ENCODE results near the gene FAM90A1. TPM values are rescaled to one million over a fixed set of nuclear protein-coding genes. Genes with fewer than 3 reads are reported as not detected.
"Not testable (repeated sequence)": the region's sequence is repeated elsewhere in the genome, so short reads cannot be mapped to it uniquely, and the experiment has no call there.

Gene FAM90A1
- total RNA-seq, 1 donor from 2014 or later: not detected

DNA sequence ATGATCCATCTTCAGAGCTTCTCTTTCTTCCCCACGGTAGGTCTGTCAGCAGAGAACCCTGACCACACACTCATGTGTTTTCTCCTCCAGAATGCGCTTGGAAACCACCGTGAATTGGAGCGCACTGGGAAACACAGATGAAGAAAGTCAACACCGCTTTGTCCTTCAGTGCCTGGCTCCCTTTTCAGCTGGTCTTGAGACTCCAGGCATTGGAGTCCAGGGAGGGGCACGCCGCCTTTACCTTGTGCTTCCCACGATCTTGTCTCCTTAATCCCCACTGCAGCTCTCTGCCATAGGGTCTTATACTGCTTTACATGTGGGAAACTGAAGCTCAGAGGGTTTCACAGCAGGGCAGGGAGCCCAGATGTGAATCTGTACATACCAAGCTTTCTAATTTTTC lies 1.1 kb downstream of the FAM90A1 start:
- Histone ChIP-seq H2AFZ (ENCODE audit: low read depth, low read length) (no peak overlapping the region), H3K4me1 (ENCODE audit: insufficient read depth, low read length) (no peaks in the 10 kb centered on the region), H3K27me3 (ENCODE audit: insufficient read depth, low read length) (no peaks in the 10 kb centered on the region), H3K9me3 (ENCODE audit: insufficient read depth, low read depth, low read length) (no peaks in the 10 kb centered on the region), H3K4me2 (ENCODE audit: low read length) (no peak overlapping the region), H3K9ac (ENCODE audit: low read length) (no peak overlapping the region), H3K36me3 (ENCODE audit: insufficient read depth, low read length) (no peaks in the 10 kb centered on the region), H3K79me2 (ENCODE audit: insufficient read depth, low read length) (no peaks in the 10 kb centered on the region), H3K27ac (ENCODE audit: low read depth, low read length) (no peak overlapping the region), H4K20me1 (ENCODE audit: insufficient read depth, low read length) (no peaks in the 10 kb centered on the region), H3K4me3 (ENCODE audit: insufficient read depth, low read depth, low read length) (no peak overlapping the region)
- Mint-ChIP-seq H3K27ac (ENCODE audit: unreplicated experiment) (no peak overlapping the region), H3K27me3 (ENCODE audit: low read depth, unreplicated experiment) (peaks cover 5% of the 10 kb centered on the region), H3K4me3 (ENCODE audit: unreplicated experiment) (no peak overlapping the region), H3K9me3 (ENCODE audit: unreplicated experiment) (peaks cover 11% of the 10 kb centered on the region), H3K4me1 (ENCODE audit: low read depth, unreplicated experiment) (peaks cover under 1% of the 10 kb centered on the region), H3K36me3 (ENCODE audit: low read depth, unreplicated experiment) (peaks cover 3% of the 10 kb centered on the region)
- no peak for FAIRE-seq
- TF ChIP-seq, protein P1, sequence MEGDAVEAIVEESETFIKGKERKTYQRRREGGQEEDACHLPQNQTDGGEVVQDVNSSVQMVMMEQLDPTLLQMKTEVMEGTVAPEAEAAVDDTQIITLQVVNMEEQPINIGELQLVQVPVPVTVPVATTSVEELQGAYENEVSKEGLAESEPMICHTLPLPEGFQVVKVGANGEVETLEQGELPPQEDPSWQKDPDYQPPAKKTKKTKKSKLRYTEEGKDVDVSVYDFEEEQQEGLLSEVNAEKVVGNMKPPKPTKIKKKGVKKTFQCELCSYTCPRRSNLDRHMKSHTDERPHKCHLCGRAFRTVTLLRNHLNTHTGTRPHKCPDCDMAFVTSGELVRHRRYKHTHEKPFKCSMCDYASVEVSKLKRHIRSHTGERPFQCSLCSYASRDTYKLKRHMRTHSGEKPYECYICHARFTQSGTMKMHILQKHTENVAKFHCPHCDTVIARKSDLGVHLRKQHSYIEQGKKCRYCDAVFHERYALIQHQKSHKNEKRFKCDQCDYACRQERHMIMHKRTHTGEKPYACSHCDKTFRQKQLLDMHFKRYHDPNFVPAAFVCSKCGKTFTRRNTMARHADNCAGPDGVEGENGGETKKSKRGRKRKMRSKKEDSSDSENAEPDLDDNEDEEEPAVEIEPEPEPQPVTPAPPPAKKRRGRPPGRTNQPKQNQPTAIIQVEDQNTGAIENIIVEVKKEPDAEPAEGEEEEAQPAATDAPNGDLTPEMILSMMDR (IDR thresholded peaks at IDR 0.05; ENCODE audit: insufficient read depth, low read depth, low read length): no peak
- no peak for TF ChIP-seq EZH2 (IDR thresholded peaks at IDR 0.05; ENCODE audit: insufficient read depth, low read length)
- no peak for DNase-seq (ENCODE audit: low read depth)

DNA sequence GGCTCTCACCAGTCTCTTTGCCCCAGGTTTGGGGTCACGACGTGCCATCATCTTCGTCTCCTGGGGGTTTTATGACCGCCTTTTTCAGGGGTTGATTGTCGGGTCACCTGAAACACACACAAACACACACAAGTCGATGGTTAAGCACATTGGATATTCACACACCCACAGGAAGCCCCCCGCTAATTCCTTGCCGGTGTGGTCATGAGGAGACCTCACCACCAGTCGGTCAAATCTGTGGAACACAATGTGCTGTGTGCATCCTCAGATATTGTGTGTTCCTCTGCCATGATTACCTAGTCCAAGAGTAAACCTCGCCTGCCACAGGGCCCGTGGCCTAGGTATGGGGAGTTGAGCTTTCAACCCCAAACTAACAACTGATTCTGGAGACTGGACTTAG lies 2.6 kb downstream of the FAM90A1 start:
- not testable (repeated sequence) for DNase-seq (ENCODE audit: low read depth); H3K4me1 Mint-ChIP-seq (ENCODE audit: low read depth, unreplicated experiment); H3K4me3 Mint-ChIP-seq (ENCODE audit: unreplicated experiment); H4K20me1 ChIP-seq (ENCODE audit: insufficient read depth, low read length); H3K27ac Mint-ChIP-seq (ENCODE audit: unreplicated experiment); FAIRE-seq; H2AFZ ChIP-seq (ENCODE audit: low read depth, low read length); H3K4me3 ChIP-seq (ENCODE audit: insufficient read depth, low read depth, low read length); H3K36me3 ChIP-seq (ENCODE audit: insufficient read depth, low read length); H3K4me1 ChIP-seq (ENCODE audit: insufficient read depth, low read length); H3K27ac ChIP-seq (ENCODE audit: low read depth, low read length); H3K9me3 ChIP-seq (ENCODE audit: insufficient read depth, low read depth, low read length); H3K9ac ChIP-seq (ENCODE audit: low read length); H3K79me2 ChIP-seq (ENCODE audit: insufficient read depth, low read length); H3K27me3 ChIP-seq (ENCODE audit: insufficient read depth, low read length); H3K36me3 Mint-ChIP-seq (ENCODE audit: low read depth, unreplicated experiment); H3K4me2 ChIP-seq (ENCODE audit: low read length); H3K27me3 Mint-ChIP-seq (ENCODE audit: low read depth, unreplicated experiment)
- H3K9me3 Mint-ChIP-seq (ENCODE audit: unreplicated experiment): peaks cover 11% of the 10 kb centered on the region

- H3K9ac ChIP-seq (ENCODE audit: low read length); H3K4me2 ChIP-seq (ENCODE audit: low read length); DNase-seq (ENCODE audit: low read depth); H3K4me3 ChIP-seq (ENCODE audit: insufficient read depth, low read depth, low read length); H3K27me3 ChIP-seq (ENCODE audit: insufficient read depth, low read length); FAIRE-seq; H3K79me2 ChIP-seq (ENCODE audit: insufficient read depth, low read length); H3K4me3 Mint-ChIP-seq (ENCODE audit: unreplicated experiment); H3K36me3 ChIP-seq (ENCODE audit: insufficient read depth, low read length); H3K27me3 Mint-ChIP-seq (ENCODE audit: low read depth, unreplicated experiment); H3K36me3 Mint-ChIP-seq (ENCODE audit: low read depth, unreplicated experiment); H3K4me1 ChIP-seq (ENCODE audit: insufficient read depth, low read length); H3K9me3 ChIP-seq (ENCODE audit: insufficient read depth, low read depth, low read length); H3K4me1 Mint-ChIP-seq (ENCODE audit: low read depth, unreplicated experiment); H4K20me1 ChIP-seq (ENCODE audit: insufficient read depth, low read length); H3K27ac ChIP-seq (ENCODE audit: low read depth, low read length); H2AFZ ChIP-seq (ENCODE audit: low read depth, low read length); H3K27ac Mint-ChIP-seq (ENCODE audit: unreplicated experiment): not testable (repeated sequence)
- peaks cover 11% of the 10 kb centered on the region for H3K9me3 Mint-ChIP-seq (ENCODE audit: unreplicated experiment)
These were observed 3.8 kb downstream of the FAM90A1 start for GRCh38 chr12:8223646-8224045.

DNA sequence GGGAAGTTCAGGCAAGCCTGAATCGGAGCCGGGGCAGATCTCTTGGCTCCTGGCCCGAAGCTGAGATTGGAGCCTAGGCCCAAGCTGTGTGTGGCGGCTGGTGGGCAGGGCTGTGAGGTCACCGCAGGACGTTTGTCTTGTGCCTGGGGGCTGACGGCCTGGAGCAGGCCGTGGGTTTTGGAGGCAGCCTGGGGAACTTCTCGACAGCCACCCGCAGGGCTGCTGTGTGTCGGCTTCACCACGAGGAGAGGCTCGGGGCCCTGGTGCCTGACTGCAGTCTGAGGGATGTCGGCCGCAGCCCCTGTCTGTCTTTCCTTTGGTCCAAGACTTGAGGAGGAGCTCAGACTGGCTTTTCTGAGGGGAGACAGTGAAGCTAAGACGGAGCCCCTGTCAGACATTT lies 5.1 kb downstream of the FAM90A1 start:
- not testable (repeated sequence) for H3K9me3 ChIP-seq (ENCODE audit: insufficient read depth, low read depth, low read length); H3K27ac ChIP-seq (ENCODE audit: low read depth, low read length); FAIRE-seq; H3K36me3 ChIP-seq (ENCODE audit: insufficient read depth, low read length); H3K4me1 Mint-ChIP-seq (ENCODE audit: low read depth, unreplicated experiment); H3K9ac ChIP-seq (ENCODE audit: low read length); H3K4me3 Mint-ChIP-seq (ENCODE audit: unreplicated experiment); H2AFZ ChIP-seq (ENCODE audit: low read depth, low read length); H4K20me1 ChIP-seq (ENCODE audit: insufficient read depth, low read length); H3K4me1 ChIP-seq (ENCODE audit: insufficient read depth, low read length); H3K27ac Mint-ChIP-seq (ENCODE audit: unreplicated experiment); H3K79me2 ChIP-seq (ENCODE audit: insufficient read depth, low read length); H3K4me2 ChIP-seq (ENCODE audit: low read length); H3K27me3 Mint-ChIP-seq (ENCODE audit: low read depth, unreplicated experiment); H3K27me3 ChIP-seq (ENCODE audit: insufficient read depth, low read length); H3K4me3 ChIP-seq (ENCODE audit: insufficient read depth, low read depth, low read length); DNase-seq (ENCODE audit: low read depth); H3K36me3 Mint-ChIP-seq (ENCODE audit: low read depth, unreplicated experiment)
- peaks cover 12% of the 10 kb centered on the region for H3K9me3 Mint-ChIP-seq (ENCODE audit: unreplicated experiment)

DNA sequence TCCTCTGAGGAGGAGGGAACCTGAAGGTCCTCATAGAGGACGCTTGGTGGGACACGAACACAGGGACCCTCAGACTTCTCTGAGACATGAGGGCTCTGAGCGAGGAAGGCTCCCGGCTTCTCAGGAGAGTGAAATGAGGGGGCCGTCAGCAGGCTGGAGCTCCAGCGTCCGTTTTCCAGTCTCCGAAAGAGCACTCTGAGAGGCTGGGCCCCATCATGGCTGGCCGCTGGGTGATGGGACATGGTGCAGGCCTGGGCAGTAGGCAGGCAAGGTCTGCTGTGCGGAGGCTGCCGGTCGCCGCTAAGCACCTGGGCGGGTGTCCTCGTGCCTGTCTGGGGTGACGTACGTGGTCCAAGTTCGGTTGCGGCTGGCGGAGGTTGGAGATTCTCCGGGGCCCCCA lies 5.6 kb downstream of the FAM90A1 start:
- H3K4me1 Mint-ChIP-seq (ENCODE audit: low read depth, unreplicated experiment); H3K79me2 ChIP-seq (ENCODE audit: insufficient read depth, low read length); H3K27me3 ChIP-seq (ENCODE audit: insufficient read depth, low read length); DNase-seq (ENCODE audit: low read depth); H3K4me2 ChIP-seq (ENCODE audit: low read length); H2AFZ ChIP-seq (ENCODE audit: low read depth, low read length); H3K9ac ChIP-seq (ENCODE audit: low read length); FAIRE-seq; H3K27ac Mint-ChIP-seq (ENCODE audit: unreplicated experiment); H3K4me1 ChIP-seq (ENCODE audit: insufficient read depth, low read length); H3K27ac ChIP-seq (ENCODE audit: low read depth, low read length); H3K4me3 Mint-ChIP-seq (ENCODE audit: unreplicated experiment); H3K36me3 Mint-ChIP-seq (ENCODE audit: low read depth, unreplicated experiment); H4K20me1 ChIP-seq (ENCODE audit: insufficient read depth, low read length); H3K9me3 ChIP-seq (ENCODE audit: insufficient read depth, low read depth, low read length); H3K36me3 ChIP-seq (ENCODE audit: insufficient read depth, low read length); H3K4me3 ChIP-seq (ENCODE audit: insufficient read depth, low read depth, low read length); H3K27me3 Mint-ChIP-seq (ENCODE audit: low read depth, unreplicated experiment): not testable (repeated sequence)
- H3K9me3 Mint-ChIP-seq (ENCODE audit: unreplicated experiment): peaks cover 12% of the 10 kb centered on the region
